ENCODE measurements around the gene CD33. TPM values are rescaled to one million over a fixed set of nuclear protein-coding genes. Genes with fewer than 3 reads are reported as not detected.

CD33 gene
- total RNA-seq, 1 donor from 2014 or later, result not detected

GRCh38 chr19:51251468-51251820 lies 26.6 kb downstream of the CD33 start:
- no peaks in the 10 kb centered on the region for H3K4me1 Mint-ChIP-seq
- intact Hi-C loops (cut with micrococcal nuclease), result no loop called here
- H3K27me3 Mint-ChIP-seq, result peaks cover 5% of the 10 kb centered on the region
- no peak overlapping the region for H3K27ac Mint-ChIP-seq
- no peak overlapping the region for H3K4me3 Mint-ChIP-seq
- CTCF ChIA-PET, result no interaction called here
- no peaks in the 10 kb centered on the region for H3K9me3 Mint-ChIP-seq
- ATAC-seq (ENCODE audit: low read depth) (no peak), DNase-seq (no peak)
- POLR2A ChIA-PET, result no interaction called here
- TF ChIP-seq CTCF (IDR thresholded peaks at IDR 0.05), result no peak
- no peaks in the 10 kb centered on the region for H3K36me3 Mint-ChIP-seq (ENCODE audit: low read depth)

- no peaks in the 10 kb centered on the region for H3K36me3 Mint-ChIP-seq (ENCODE audit: low read depth)
- no peak overlapping the region for H3K27ac Mint-ChIP-seq
- no peak overlapping the region for H3K4me3 Mint-ChIP-seq
- no peak for DNase-seq
- peaks cover 3% of the 10 kb centered on the region for H3K27me3 Mint-ChIP-seq
- no peak for ATAC-seq (ENCODE audit: low read depth)
- intact Hi-C loops (cut with micrococcal nuclease), result no loop called here
- H3K9me3 Mint-ChIP-seq, result no peaks in the 10 kb centered on the region
- ChIA-PET POLR2A (no interaction called here), CTCF (no interaction called here)
- H3K4me1 Mint-ChIP-seq, result no peaks in the 10 kb centered on the region
- TF ChIP-seq CTCF (IDR thresholded peaks at IDR 0.05), result no peak
These were observed 27.6 kb downstream of the CD33 start for GRCh38 chr19:51252306-51253079.

- Mint-ChIP-seq H3K4me3 (no peak overlapping the region), H3K27ac (no peak overlapping the region), H3K27me3 (peaks cover 1% of the 10 kb centered on the region), H3K36me3 (ENCODE audit: low read depth) (no peaks in the 10 kb centered on the region), H3K4me1 (peaks cover 4% of the 10 kb centered on the region), H3K9me3 (no peaks in the 10 kb centered on the region)
- CTCF ChIA-PET, result no interaction called here
- ATAC-seq (ENCODE audit: low read depth) (no peak), DNase-seq (no peak)
- TF ChIP-seq CTCF (IDR thresholded peaks at IDR 0.05), result no peak
- intact Hi-C loops (cut with micrococcal nuclease), result no loop called here
- POLR2A ChIA-PET, result no interaction called here
These were observed 28.4 kb downstream of the CD33 start for GRCh38 chr19:51253088-51253806.

DNA sequence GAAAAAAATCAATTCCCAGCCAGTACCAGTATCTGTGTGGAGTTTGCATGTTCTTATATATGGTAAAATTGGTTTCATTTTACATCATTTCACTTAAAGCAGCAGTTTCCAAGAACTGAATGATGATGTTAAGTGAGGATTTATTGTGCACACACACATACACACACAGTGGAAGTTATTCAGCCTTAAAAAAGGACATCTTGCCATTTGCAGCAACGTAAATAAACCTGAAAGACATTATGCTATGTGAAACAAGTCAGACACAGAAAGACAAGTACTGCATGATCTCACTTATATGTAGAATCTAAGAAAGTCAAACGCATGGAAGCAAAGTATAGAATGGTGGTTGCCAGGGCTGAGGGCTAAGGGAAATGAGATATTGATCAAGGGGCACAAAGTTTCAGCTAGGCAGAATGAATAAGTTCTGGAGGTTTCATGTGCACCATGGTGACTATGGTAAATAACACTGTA lies 31.3 kb downstream of the CD33 start:
- H3K36me3 Mint-ChIP-seq (ENCODE audit: low read depth), result no peaks in the 10 kb centered on the region
- H3K27me3 Mint-ChIP-seq, result peaks cover 7% of the 10 kb centered on the region
- ChIA-PET CTCF (no interaction called here), POLR2A (no interaction called here)
- no peak overlapping the region for H3K27ac Mint-ChIP-seq
- no peak overlapping the region for H3K4me3 Mint-ChIP-seq
- TF ChIP-seq CTCF (IDR thresholded peaks at IDR 0.05), result no peak
- H3K4me1 Mint-ChIP-seq, result peaks cover 7% of the 10 kb centered on the region
- no peak for ATAC-seq (ENCODE audit: low read depth)
- intact Hi-C loops (cut with micrococcal nuclease), result no loop called here
- DNase-seq, result no peak
- no peaks in the 10 kb centered on the region for H3K9me3 Mint-ChIP-seq

DNA sequence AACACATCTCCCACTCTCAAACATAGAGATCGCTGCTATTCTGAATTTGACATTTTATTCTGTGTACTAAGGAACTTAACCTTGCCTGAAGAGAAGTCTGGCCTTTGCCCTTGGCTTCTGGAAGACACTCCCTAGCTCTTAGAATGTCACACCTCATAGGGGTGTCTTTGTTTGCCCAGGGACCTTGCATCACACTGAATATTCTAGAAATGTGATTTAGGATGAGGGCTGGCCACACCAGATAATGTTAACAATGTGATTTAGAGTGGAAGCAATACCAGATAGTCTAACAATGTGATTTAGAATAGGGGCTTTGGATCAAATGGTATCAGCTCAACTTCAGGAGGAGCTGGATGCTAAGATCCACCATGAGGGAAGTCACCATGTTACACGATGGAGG lies 32.6 kb downstream of the CD33 start:
- DNase-seq, result no peak
- H3K27ac Mint-ChIP-seq, result no peak overlapping the region
- intact Hi-C loops (cut with micrococcal nuclease), result no loop called here
- peaks cover 7% of the 10 kb centered on the region for H3K4me1 Mint-ChIP-seq
- CTCF ChIA-PET, result interaction anchor here (0.6 kb wide), 1 partner anchor 8 kb away, joined by 5 read pairs; no protein-coding TSS in a partner anchor
- no peak for TF ChIP-seq CTCF (IDR thresholded peaks at IDR 0.05)
- no peak for ATAC-seq (ENCODE audit: low read depth)
- H3K27me3 Mint-ChIP-seq, result peaks cover 15% of the 10 kb centered on the region
- no peaks in the 10 kb centered on the region for H3K9me3 Mint-ChIP-seq
- POLR2A ChIA-PET, result no interaction called here
- H3K4me3 Mint-ChIP-seq, result no peak overlapping the region
- H3K36me3 Mint-ChIP-seq (ENCODE audit: low read depth), result no peaks in the 10 kb centered on the region

Measured in activated B cell treated with CpG ODN at 0.5 μM for 24 hours (primary cell).